Left cardiac atrium (tissue), 4 donors: ENCODE measurements around the gene RABAC1. TPM values are rescaled to one million over a fixed set of nuclear protein-coding genes. Genes with fewer than 3 reads are reported as not detected.

Experiments used
- ATAC-seq, 2 donors: fragments of 200-7000 bp; cut with Tn5 transposase; one replicate each; pipeline ENCODE4 v1.9.1; 2020; ENCODE audit warnings: mild to moderate bottlenecking in 2 of 2, moderate library complexity in 2 of 2
- DNase-seq: peaks from one replicate; pipeline ENCODE4 v3.0.0-alpha.2; 2020
- intact Hi-C, 2 donors: fragments of 100-400 bp; cut with DNase I; formaldehyde crosslinking; loops; one replicate each; pipeline versions ENCODE4 v1.14.1 to v1.15.1; 2022 to 2023
- total RNA-seq, 2 donors: library from RNA; stranded (reverse); fragmentation: NEBNext Ultra II Directional; extraction: Animal tissue kit (Norgen Biotek cat#: 25700); gene quantifications; one replicate each; pipeline ENCODE4 v1.2.1, GENCODE V29; 2021
- donor health status: DM: no; HTN: yes; CAD: no.
- donor health status: DM: no; HTN: yes; CAD: no; lungs with severe emphysema.
- donor health status: DM: yes; HTN: yes; CAD: no.
- donor health status: Dilated cardiomyopathy.

Gene RABAC1
- total RNA-seq, 2 donors from 2014 or later = 91.4 to 117 TPM

GRCh38 chr19:41910992-41911888 lies 47.9 kb downstream of the RABAC1 start:
- ATAC-seq (no peak), DNase-seq (no peak)
- intact Hi-C loops = no loop called here

GRCh38 chr19:41910240-41910991 lies 48.7 kb downstream of the RABAC1 start:
- DNase-seq (no peak), ATAC-seq (no peak)
- intact Hi-C loops = no loop called here

- intact Hi-C loops = no loop called here
- no peak for ATAC-seq
- DNase-seq = no peak
These were observed 49.4 kb downstream of the RABAC1 start for GRCh38 chr19:41909706-41910105.

- ATAC-seq (no peak), DNase-seq (no peak)
- intact Hi-C loops = no loop called here
These were observed 50.2 kb downstream of the RABAC1 start for GRCh38 chr19:41908724-41909464.

- intact Hi-C loops = no loop called here
- ATAC-seq (no peak), DNase-seq (no peak)
These were observed 51.0 kb downstream of the RABAC1 start for GRCh38 chr19:41907994-41908615.

GRCh38 chr19:41906916-41907680 lies 52.0 kb downstream of the RABAC1 start:
- DNase-seq = no peak
- no peak for ATAC-seq
- intact Hi-C loops = no loop called here

Other genes starting within 250 kb of the RABAC1 start
- under 1 TPM in 1 of 2 donors, not detected in 1; 0.08 TPM for gene CEACAM6, start 203.8 kb downstream of the RABAC1 start, total RNA-seq
- gene CEACAM3, start 162.7 kb downstream of the RABAC1 start, total RNA-seq = under 1 TPM; 0.29 to 0.60 TPM
- not detected for gene LYPD4, start 114.6 kb downstream of the RABAC1 start, total RNA-seq
- gene DMRTC2, start 114.3 kb downstream of the RABAC1 start, total RNA-seq = not detected
- gene RPS19, start 99.1 kb downstream of the RABAC1 start, total RNA-seq = 100 to 1,000 TPM; 811 to 841 TPM
- under 1 TPM; 0.24 to 0.68 TPM for gene CD79A, start 82.0 kb downstream of the RABAC1 start, total RNA-seq
- gene ARHGEF1, start 76.1 kb downstream of the RABAC1 start, total RNA-seq = 10 to 100 TPM; 47.0 to 59.1 TPM
- under 1 TPM in 1 of 2 donors, not detected in 1; 0.16 TPM for gene ERFL, start 30.9 kb downstream of the RABAC1 start, total RNA-seq
- gene ATP1A3, start 34.9 kb upstream of the RABAC1 start, total RNA-seq = 100 to 1,000 TPM; 235 to 274 TPM
- 10 to 100 TPM; 12.0 to 12.6 TPM for gene GRIK5, start 110.9 kb upstream of the RABAC1 start, total RNA-seq
- gene ZNF574, start 116.8 kb upstream of the RABAC1 start, total RNA-seq = 1 to 10 TPM; 8.3 to 9.1 TPM
- gene POU2F2, start 173.1 kb upstream of the RABAC1 start, total RNA-seq = 1 to 10 TPM; 1.1 to 1.2 TPM